AG08396 (cell line): ENCODE measurements around the gene CRYBG1.

Experiments
- DNase-seq: peaks from one replicate; pipeline ENCODE4 v3.0.0; 2012; ENCODE audit warnings: low spot score, mixed read lengths

The CRYBG1 gene

DNA sequence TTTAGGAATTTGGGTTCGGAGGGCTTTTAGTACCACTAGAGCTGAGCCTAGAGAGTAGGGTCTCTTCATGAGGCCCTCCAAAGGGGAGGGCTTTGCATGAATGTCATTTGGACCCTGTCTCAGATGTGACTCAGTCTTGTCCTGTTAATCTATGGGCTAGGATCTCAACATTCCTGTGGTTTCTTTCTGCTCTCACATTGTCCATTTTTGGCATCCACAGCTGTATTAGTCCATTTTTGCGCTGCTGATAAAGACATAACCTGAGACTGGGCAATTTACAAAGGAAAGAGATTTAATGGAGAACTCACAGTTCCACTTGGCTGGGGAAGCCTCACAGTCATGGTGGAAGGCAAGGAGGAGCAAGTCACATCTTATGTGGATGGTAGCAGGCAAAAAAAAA is 61.0 kb downstream of the CRYBG1 start:
- no peak for DNase-seq

DNA sequence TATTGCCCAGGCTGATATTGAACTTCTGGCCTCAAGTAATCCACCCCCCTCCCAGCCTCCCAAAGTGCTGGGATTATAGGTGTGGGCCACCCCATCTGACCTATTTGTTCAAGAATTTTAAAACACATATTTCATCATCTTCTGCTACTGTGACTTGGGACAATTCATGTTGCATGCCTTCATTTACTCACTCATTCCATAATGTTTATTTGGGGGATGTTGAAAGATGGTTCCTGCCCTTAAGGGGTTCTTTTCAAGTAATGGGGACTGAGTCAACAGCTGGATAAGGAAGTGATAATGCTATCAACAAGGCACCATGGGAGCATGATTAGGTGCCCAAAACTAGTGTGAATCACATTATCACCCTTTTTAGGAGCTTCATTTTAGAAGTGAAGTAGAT is 62.0 kb downstream of the CRYBG1 start:
- no peak for DNase-seq

DNA sequence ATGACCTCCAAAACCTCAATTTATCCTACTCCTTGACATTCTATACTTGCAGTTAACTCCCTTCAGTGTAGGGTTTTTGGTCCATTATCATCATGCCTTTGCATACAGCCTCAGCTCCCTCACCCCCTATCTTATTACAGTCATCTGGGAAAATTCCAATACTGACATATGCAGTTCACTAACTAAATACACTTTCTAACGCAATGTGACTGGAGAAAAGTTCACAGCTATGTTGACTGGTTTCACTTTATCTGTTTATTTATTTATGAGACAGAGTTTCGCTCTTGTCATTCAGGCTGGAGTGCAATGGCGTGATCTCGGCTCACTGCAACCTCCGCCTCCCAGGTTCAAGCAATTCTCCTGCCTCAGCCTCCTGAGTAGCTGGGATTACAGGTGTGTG is 64.9 kb downstream of the CRYBG1 start:
- no peak for DNase-seq

DNA sequence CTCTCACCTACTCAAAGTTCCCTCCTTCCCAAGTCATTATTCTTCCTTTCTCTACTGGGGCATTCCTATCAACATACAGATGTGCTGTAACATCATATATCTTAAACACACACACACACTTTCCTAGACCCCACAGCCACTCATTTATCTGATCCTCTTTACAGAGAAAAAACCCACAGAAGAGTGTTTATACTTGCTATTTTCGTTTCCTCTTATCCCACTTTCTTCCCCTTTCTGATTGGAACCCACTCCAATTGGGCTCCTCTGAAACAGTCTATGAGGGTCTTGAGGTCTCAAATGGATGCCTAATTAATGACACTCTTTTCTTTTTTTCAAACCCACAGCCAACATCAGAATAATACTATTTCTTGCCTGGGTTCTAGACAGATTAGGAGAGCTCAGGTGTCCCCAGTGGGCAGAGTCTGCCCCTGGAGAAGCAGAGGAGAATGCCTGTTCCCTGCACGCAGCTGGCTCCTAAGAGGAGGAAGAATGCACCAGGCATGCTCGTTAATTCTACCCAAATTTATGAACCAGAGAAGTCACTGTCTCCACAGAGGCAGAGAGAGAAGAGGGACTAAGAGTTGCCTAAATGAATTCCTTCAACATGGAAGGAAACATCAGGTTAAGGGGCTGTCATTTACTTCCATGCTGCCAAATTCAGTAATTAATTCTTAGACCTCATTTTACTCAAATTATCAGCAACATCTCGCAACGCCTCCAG is 65.9 kb downstream of the CRYBG1 start:
- DNase-seq = no peak

DNA sequence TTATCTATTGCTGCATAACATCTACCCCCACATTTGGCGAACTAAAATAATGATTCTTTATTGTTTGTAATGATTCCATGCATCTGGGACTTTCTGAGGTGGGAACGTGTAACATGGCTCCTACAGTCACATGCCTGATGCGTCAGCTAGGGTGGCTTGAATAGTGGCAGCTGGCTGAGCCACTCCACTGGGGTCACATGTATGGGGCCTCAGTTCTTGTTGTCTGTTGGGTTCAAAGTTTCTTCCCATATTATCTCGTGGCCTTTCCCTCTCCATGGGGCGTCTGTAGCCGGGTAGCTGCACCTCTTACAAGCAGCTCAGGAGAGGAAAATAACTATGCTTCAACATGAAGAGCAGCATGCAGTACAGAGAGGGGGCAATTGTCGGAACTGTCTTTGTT is 69.9 kb downstream of the CRYBG1 start:
- no peak for DNase-seq

DNA sequence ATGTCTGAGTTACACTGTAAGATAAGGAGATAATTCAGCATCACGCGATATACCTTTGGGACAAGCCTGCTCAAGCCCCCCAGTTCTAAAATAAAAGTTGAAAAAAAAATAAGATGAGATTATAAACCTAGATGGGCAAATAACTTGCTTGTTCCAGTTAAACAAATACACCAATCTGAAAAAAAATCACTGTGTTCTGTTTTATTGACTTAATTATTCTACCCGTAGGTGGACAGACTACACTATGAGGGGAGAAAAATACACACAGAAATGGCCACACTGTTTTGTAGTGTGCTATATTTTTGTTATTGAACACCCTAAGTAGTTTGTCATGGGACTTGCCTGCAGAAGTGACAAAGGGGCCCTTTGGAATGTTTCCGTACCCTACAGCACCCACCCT is 70.9 kb downstream of the CRYBG1 start:
- DNase-seq = no peak

GRCh38 chr6:106431972-106432371 is 71.5 kb downstream of the CRYBG1 start:
- no peak for DNase-seq

GRCh38 chr6:106434530-106434929 is 74.0 kb downstream of the CRYBG1 start:
- DNase-seq = no peak

- DNase-seq = no peak
Observed at GRCh38 chr6:106439459-106439858, 78.9 kb downstream of the CRYBG1 start.

DNA sequence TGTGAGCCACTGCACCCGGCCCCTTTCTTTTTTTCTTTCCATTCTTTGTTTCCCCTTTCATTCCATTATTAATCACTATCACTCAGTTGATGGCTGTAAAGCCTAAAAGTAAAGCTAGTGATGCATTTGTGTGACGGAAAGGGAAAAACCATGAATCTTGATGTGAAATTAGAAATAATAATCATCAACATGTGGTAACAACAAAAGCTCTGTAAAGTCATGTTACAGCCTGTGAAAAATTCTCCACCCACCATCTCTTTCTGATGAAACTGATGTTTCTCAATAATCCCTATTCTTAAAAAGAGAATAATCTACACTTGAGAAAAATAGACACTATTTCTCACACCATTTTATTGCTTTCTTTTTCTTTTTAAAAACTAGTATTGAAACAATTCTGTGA is 80.0 kb downstream of the CRYBG1 start:
- no peak for DNase-seq

DNA sequence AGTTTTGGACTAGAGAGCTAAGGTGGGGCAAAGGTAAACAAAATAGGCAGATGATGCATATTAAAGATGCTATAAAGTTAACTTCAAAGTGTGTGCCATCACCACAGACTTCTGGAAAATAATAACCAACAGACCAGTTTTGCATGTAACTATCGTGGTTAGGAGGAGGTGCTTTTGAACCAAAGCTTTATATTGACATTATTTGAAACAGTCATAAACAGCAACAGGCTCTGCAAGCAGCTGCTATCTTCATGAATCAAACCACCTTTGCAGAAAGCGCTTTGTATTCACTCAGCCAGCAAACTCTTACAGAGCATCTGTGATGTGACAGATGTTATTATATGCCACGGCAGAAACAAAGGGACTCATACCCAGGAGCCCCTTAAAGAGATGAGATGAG is 81.9 kb downstream of the CRYBG1 start:
- no peak for DNase-seq

- peak; percentile 70 for DNase-seq
Observed at GRCh38 chr6:106444777-106445507, 84.4 kb downstream of the CRYBG1 start.

DNA sequence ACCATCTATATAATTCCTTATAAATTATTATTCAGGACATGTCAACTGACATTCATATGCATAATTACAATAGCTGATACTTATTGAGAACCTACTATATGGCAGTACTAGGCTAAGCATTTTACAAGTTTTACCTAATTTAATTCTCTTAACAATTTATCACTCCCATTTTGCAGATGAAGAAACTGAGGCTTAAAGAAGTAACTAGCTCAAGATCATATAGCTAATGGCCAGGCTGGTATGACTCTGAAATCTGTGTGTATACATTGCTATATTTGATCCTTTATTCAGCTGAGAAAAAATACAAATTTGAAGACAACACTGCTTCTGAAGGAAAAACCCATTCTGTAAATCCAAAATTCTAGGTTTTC is 85.0 kb downstream of the CRYBG1 start:
- DNase-seq = no peak

DNA sequence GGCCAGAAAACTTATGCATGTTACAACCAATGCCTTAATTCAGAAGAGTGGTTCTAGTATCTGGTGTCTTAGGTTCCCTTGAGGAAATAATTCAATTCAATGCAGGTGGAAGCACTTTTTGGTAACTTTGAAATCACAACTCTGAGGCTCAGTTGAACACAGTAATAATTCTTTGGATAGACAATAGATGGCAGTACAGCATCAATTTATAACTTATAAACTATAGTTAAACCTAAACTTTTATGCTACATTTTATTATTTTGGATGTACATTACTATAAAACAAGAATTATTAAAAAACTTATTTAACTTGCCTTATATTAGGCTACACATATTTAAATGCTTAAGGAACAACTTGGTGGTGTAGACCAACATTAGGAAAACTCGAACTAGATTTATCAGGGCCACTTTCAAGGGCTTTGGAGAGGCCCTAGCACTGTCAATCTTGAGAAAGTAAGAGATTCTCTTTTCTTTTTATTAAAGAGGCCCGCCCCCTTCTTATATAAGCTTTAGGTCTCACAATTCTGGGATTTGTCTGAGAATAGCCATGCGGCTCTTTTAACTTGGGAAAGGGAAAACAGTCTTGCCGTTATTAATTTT is 85.9 kb downstream of the CRYBG1 start:
- no peak for DNase-seq

DNA sequence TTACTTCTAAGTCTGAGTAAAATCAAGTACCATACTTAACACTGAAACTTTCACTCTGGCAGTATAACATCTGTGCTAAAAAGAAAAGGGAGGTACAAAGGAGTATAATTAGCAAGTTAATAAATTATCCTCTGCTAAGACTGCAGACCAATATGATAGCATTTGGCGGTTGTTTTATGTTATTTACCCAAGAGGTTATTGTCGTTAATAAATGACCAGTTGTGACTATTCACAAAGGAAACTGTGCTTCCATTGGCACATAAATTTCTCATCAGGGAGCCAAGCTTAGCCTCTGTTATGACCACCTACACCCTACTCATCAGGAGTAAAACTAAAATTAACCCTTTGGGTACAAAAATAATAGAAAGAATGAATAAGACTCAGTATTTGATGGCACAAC is 86.5 kb downstream of the CRYBG1 start:
- no peak for DNase-seq

GRCh38 chr6:106448000-106448426 is 87.5 kb downstream of the CRYBG1 start:
- no peak for DNase-seq

- DNase-seq = no peak
Observed at GRCh38 chr6:106450653-106451052, 90.1 kb downstream of the CRYBG1 start.

DNA sequence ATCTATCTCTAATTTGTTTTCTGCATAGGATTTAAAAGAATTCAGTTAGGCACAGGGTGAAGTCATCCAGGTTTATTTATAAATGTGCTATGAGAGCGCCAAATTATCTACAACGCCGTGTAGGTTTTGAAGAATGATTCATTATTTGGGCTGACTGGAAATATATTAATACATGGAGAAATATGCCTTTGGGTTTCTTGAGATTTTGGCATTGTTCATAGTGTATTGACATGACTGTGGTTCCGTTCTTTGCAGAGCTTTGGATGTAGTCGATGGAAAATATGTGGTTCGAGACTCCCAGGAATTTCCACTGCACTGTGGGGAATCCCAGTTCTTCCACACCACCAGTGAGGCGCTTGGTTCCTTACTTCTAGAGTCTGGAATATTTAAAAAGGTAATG is 90.9 kb downstream of the CRYBG1 start:
- no peak for DNase-seq

- no peak for DNase-seq
Observed at GRCh38 chr6:106452628-106453027, 92.1 kb downstream of the CRYBG1 start.

DNA sequence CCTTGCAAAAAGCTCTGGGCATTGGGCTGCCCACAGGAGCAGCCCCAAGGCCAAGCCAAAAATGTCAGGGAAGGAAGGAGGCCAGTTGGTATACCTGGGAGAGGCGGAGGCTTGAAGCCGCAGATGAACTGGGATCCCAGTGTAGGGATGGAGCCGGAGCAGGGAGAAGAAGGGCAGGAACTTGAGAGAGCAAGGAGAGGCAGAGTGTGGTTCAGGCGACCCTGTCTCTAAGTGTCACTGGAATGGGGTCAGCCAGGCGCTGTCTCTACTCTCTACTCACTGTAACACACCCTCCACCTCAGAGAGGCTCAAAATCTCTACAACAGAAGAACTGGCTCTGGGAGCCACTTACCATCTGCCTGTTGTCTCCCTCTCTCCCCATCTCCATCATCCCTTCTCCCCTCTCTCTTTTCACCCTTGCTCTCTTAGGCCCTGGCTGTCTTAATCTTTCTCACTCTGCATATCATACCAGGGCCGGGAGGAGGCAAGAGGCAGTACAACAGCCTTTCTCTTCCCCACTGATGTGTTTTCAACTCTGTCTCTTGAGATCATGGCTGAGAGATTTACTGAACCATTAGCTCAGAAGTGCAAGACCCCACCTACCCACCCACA is 93.3 kb downstream of the CRYBG1 start:
- DNase-seq = no peak

- no peak for DNase-seq
Observed at GRCh38 chr6:106456756-106457155, 96.2 kb downstream of the CRYBG1 start.

DNA sequence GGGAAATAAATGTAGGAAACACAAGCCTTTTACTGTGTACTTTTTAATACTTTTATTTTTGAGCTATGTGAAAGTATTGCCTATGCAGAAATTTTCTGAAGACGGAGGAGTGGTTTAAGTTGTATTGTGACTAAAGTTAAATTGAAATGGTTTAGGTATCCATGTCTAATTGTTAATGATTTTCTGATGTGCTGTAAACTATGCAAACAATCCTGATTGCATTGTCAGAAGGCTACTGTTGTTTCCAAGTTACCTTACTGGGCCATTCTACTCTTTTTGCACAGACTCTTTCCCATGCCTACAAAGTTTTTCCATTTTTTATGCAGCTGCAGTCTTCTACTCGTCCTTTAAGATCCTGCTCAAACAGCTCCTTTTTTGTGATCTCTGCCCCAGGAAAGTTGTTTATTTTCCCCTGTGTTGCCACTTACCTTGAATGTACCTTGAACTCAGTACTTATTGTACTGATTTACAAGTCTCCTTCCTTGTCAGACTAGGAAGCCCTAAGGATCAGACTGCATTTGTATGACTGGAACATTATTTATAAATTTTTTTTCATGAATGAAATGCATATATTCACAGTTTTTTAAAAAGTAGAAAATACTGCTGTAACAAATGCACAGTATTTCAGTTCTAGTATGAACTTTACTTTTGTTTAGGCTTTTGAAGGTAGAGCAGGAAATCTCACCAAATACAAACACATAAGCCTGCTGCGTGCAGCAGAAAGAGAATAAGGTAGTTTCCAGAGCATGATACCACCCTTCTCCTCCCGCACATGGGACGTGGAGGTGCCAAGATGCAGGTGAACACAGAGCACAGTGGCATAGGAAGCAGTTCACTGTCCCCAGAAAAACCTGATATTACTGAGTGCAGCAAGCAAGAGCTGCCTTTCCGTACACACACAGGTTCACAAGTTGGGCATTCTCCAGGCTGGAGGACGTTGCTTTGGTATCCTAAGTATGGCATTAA is 97.8 kb downstream of the CRYBG1 start:
- no peak for DNase-seq
